NCI-H82 (cell line): ENCODE measurements around the gene AACS.

Experiments
- DNase-seq: peaks from one replicate; lab custom pipeline; 2025; lab: John Stamatoyannopoulos, UW

The AACS gene

GRCh38 chr12:125185740-125186470 is 120.7 kb downstream of the AACS start, which contains the start of gene TMEM132B:
TSS of gene TMEM132B (plus strand) at chr12:125186386.
- peak; percentile 94 for DNase-seq

- peak; percentile 46 for DNase-seq
Observed at GRCh38 chr12:125186471-125187147, 121.4 kb downstream of the AACS start.

- DNase-seq, result peak; percentile 36
Observed at GRCh38 chr12:125187148-125187745, 122.0 kb downstream of the AACS start.

- peak; percentile 43 for DNase-seq
Observed at GRCh38 chr12:125187780-125188741, 122.8 kb downstream of the AACS start.

GRCh38 chr12:125189015-125189414 is 123.8 kb downstream of the AACS start:
- peak; percentile 59 for DNase-seq

GRCh38 chr12:125189502-125189901 is 124.3 kb downstream of the AACS start:
- no peak for DNase-seq

GRCh38 chr12:125191361-125192087 is 126.3 kb downstream of the AACS start:
- DNase-seq, result no peak

- DNase-seq, result no peak
Observed at GRCh38 chr12:125192690-125193221, 127.5 kb downstream of the AACS start.
